B cell (primary cell): ENCODE measurements around the gene PARD6G.

Source experiments
- EZH2 ChIP-seq: IDR thresholded peaks from 2 replicates; pipeline ENCODE4 v1.6.1; 2012; ENCODE audit warnings: borderline replicate concordance, low read depth, mild to moderate bottlenecking, moderate library complexity, low read length; ENCODE audit not compliant: insufficient read depth, poor library complexity, severe bottlenecking
- TF ChIP-seq, protein P1 (sequence below): fragments of 200-600 bp; IDR thresholded peaks from one replicate; pipeline ENCODE4 v1.8.0; 2022; ENCODE audit warnings: antibody characterized with exemption, mild to moderate bottlenecking

- TF ChIP-seq, protein P1, sequence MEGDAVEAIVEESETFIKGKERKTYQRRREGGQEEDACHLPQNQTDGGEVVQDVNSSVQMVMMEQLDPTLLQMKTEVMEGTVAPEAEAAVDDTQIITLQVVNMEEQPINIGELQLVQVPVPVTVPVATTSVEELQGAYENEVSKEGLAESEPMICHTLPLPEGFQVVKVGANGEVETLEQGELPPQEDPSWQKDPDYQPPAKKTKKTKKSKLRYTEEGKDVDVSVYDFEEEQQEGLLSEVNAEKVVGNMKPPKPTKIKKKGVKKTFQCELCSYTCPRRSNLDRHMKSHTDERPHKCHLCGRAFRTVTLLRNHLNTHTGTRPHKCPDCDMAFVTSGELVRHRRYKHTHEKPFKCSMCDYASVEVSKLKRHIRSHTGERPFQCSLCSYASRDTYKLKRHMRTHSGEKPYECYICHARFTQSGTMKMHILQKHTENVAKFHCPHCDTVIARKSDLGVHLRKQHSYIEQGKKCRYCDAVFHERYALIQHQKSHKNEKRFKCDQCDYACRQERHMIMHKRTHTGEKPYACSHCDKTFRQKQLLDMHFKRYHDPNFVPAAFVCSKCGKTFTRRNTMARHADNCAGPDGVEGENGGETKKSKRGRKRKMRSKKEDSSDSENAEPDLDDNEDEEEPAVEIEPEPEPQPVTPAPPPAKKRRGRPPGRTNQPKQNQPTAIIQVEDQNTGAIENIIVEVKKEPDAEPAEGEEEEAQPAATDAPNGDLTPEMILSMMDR: no peak
- TF ChIP-seq EZH2: no peak
Observed at GRCh38 chr18:80180778-80181564, 66.3 kb downstream of the PARD6G start.
